ENCODE results near the gene DCXR.

The DCXR gene

DNA sequence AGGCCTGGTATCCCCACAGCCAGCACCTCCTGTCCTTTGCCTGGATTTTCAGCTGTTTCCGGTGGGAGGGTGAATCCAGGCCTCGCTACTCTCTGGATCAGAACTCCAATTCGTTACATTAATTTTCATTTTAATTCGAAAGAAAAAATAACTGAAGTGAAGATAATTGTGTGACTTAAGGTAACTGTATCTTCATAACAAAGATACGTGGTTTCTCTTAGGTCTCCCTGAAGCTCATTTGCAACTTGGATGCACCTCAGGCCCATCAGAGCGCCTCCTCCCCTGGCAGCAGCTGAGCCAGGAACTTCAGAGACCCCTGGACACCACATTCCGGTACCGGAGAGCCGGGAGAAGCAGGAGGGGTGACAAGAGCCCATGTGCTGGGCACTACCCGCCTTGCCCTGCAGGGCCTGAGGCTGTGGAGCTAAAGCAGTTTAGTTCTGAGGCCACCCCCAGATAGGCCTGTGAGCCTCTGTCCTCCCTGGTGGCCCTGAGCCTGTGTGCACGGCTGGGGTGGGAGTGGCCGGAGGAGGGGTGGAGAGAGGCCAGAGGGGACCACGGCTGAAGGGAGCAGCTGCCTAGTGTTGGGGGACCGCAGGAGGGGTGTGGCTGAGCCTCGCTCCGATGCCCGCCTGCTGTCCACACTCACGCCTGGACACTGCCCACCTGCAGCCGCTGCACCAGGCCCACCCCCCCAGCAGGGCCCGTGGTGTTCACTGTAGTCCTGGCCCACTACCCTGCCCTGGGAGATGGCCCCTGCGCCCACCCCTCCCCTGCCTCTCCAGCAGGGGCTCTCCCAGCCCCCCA, 39.5 kb upstream of the DCXR start:
- Histone ChIP-seq H3K4me3 (no peak overlapping the region), H3K27me3 (no peaks in the 10 kb centered on the region), H3K27ac (no peak overlapping the region), H4K20me1 (peaks cover 0 to 57% (median 47%) of the 10 kb centered on the region in 11 experiments; a peak in 19 of 22 replicates), H3K4me2 (peak overlapping the region in 5 of 11 experiments; percentile 10 to 55 (median 34); a peak in 7 of 22 replicates), H3K36me3 (peaks cover 38 to 49% (median 43%) of the 10 kb centered on the region in 11 experiments), H3K4me1 (peaks cover 0 to 39% (median 14%) of the 10 kb centered on the region in 10 experiments; a peak in 11 of 20 replicates), H3K9me3 (replicated peaks in 1 of 11) (no peaks in the 10 kb centered on the region), H3K9ac (0 out of 22 replicates have a peak overlapping the region, but pooled peaks of 2 of the 11 experiments have one; percentile 8 to 26)
- TF ChIP-seq Cebpa-rat (IDR thresholded peaks at IDR 0.05) = no peak

DNA sequence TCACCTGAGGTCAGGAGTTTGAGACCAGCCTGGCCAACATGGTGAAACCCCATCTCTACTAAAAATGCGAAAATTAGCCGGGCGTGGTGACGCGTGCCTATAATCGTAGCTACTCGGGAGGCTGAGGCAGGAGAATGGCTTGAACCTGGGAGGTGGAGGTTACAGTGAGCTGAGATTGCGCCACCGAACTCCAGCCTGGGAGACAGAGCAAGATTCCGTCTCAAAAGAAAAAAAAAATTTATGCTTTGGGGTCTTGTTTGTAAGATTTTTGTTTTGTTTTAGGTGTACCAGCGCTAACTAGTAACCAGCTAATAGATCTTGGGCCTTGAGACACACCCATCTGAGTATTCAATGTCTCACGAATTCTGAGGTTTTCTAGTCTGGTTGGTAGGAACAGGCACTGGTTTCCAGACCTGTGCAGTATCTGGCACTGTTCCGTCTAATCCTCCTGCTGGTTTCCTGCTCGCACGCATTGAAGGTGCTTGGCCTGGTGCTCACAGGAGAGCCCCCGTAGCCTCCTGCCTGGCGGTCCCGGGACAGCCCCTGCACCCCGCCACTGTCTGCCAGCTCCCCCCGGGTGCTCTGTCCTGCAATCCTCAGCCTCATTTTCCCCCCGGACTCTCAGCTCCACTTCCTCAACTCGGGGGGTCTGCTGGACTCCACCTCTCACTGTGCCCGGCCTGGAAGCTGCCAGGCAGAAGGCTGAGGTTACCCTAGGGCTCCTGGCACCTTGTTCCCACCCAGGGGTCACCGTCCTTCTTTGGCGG, 38.7 kb upstream of the DCXR start:
- H3K4me2 ChIP-seq = peak overlapping the region in 5 of 11 experiments; percentile 13 to 55 (median 34); a peak in 9 of 22 replicates

DNA sequence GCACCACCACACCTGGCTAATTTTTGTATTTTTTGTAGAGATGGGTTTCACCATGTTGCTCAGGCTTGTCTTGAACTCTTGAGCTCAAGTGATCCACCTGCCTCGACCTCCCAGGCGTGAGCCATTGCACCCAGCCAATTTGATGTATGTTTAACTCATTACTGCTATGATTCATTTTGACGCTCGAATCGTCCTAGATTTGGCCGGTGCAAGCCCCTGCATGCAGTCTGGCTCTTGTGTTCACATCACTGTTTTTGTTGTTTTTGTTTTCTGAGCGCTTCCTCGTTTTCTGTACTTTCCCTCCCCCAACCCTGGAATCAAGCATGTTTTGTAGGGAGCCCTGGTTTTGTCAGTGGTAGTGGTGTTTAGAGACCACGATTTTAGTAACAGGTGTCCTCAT, 35.9 kb upstream of the DCXR start:
- Histone ChIP-seq H4K20me1 (peaks cover 0 to 24% (median 18%) of the 10 kb centered on the region in 11 experiments; a peak in 12 of 22 replicates), H3K9me3 (replicated peaks in 1 of 11) (no peaks in the 10 kb centered on the region), H3K4me2 (no peak overlapping the region), H3K9ac (no peak overlapping the region), H3K27ac (no peak overlapping the region), H3K4me1 (peaks cover 0 to 39% (median 14%) of the 10 kb centered on the region in 10 experiments; a peak in 11 of 20 replicates), H3K36me3 (peaks cover 7 to 18% (median 12%) of the 10 kb centered on the region in 11 experiments; a peak in 21 of 22 replicates), H3K4me3 (no peak overlapping the region), H3K27me3 (no peaks in the 10 kb centered on the region)
- no peak for TF ChIP-seq Cebpa-rat (IDR thresholded peaks at IDR 0.05)

More for the DNA sequence above, 38.7 kb upstream of the DCXR start:
- Histone ChIP-seq H3K27ac (no peak overlapping the region), H3K36me3 (peaks cover 32 to 43% (median 37%) of the 10 kb centered on the region in 11 experiments), H4K20me1 (peaks cover 0 to 50% (median 42%) of the 10 kb centered on the region in 11 experiments; a peak in 18 of 22 replicates), H3K27me3 (no peaks in the 10 kb centered on the region), H3K9ac (0 out of 22 replicates have a peak overlapping the region, but pooled peaks of 2 of the 11 experiments have one; percentile 8 to 26), H3K9me3 (replicated peaks in 1 of 11) (no peaks in the 10 kb centered on the region), H3K4me3 (no peak overlapping the region), H3K4me1 (peaks cover 0 to 39% (median 14%) of the 10 kb centered on the region in 10 experiments; a peak in 11 of 20 replicates)
- no peak for TF ChIP-seq Cebpa-rat (IDR thresholded peaks at IDR 0.05)

GRCh38 chr17:82072827-82073226, 35.3 kb upstream of the DCXR start:
- Histone ChIP-seq H4K20me1 (peaks cover 0 to 18% (median 11%) of the 10 kb centered on the region in 11 experiments; a peak in 12 of 22 replicates), H3K4me2 (no peak overlapping the region), H3K27me3 (no peaks in the 10 kb centered on the region), H3K9ac (no peak overlapping the region), H3K9me3 (replicated peaks in 1 of 11) (no peaks in the 10 kb centered on the region), H3K4me1 (peaks cover 0 to 39% (median 14%) of the 10 kb centered on the region in 10 experiments; a peak in 11 of 20 replicates), H3K4me3 (no peak overlapping the region), H3K27ac (no peak overlapping the region), H3K36me3 (peaks cover under 1 to 12% (median 6%) of the 10 kb centered on the region in 11 experiments; a peak in 19 of 22 replicates)
- no peak for TF ChIP-seq Cebpa-rat (IDR thresholded peaks at IDR 0.05)

DNA sequence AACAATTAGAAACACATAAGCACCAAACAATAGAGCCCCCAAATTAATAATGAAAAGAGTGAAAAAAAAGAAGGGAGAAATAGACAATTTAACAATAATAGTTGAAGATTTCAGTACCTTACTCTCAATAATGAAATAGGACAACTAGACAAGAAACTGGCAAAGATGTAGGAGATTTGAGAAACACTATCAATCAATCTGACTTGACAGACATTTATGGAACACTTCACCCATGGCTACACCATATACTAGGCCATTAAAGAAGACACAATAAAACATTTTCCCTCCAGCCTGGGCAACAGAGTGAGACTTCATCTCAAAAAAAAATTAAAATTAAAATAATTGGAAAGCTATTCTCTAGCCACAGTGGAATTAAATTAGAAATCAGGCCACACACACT, 33.1 kb upstream of the DCXR start:
- H3K4me2 ChIP-seq = no peak overlapping the region
- H3K27me3 ChIP-seq = no peaks in the 10 kb centered on the region
- TF ChIP-seq Cebpa-rat (IDR thresholded peaks at IDR 0.05) = no peak
- H3K4me1 ChIP-seq = peaks cover 8 to 36% (median 12%) of the 10 kb centered on the region in 10 experiments; a peak in 19 of 20 replicates
- no peak overlapping the region for H3K4me3 ChIP-seq
- H4K20me1 ChIP-seq = no peaks in the 10 kb centered on the region
- no peaks in the 10 kb centered on the region for H3K36me3 ChIP-seq
- H3K27ac ChIP-seq = no peak overlapping the region
- no peak overlapping the region for H3K9ac ChIP-seq
- H3K9me3 ChIP-seq (replicated peaks in 1 of 11) = no peaks in the 10 kb centered on the region

GRCh38 chr17:82065638-82066303, 28.3 kb upstream of the DCXR start, which contains the start of gene DUS1L:
DUS1L (minus strand) TSS chr17:82065804; CDS start chr17:82065059, 745 bp downstream.
- H3K36me3 ChIP-seq = peaks cover 31 to 39% (median 34%) of the 10 kb centered on the region in 11 experiments
- peak within 1 kb of the TSS; percentile 84 to 99 (median 98) for H3K4me3 ChIP-seq
- H3K4me2 ChIP-seq = peak within 1 kb of the TSS; percentile 92 to 100 (median 98)
- no peaks in the 10 kb centered on the region for H3K27me3 ChIP-seq
- TF ChIP-seq Cebpa-rat (IDR thresholded peaks at IDR 0.05) = no peak
- peak within 1 kb of the TSS; percentile 94 to 99 (median 97) for H3K9ac ChIP-seq
- peaks cover 0 to 43% (median 37%) of the 10 kb centered on the region in 11 experiments; a peak in 17 of 22 replicates for H4K20me1 ChIP-seq
- no peaks in the 10 kb centered on the region for H3K9me3 ChIP-seq (replicated peaks in 1 of 11)
- peaks cover 27 to 38% (median 31%) of the 10 kb centered on the region in 10 experiments for H3K4me1 ChIP-seq
- peak within 1 kb of the TSS; percentile 90 to 96 (median 94) for H3K27ac ChIP-seq

DNA sequence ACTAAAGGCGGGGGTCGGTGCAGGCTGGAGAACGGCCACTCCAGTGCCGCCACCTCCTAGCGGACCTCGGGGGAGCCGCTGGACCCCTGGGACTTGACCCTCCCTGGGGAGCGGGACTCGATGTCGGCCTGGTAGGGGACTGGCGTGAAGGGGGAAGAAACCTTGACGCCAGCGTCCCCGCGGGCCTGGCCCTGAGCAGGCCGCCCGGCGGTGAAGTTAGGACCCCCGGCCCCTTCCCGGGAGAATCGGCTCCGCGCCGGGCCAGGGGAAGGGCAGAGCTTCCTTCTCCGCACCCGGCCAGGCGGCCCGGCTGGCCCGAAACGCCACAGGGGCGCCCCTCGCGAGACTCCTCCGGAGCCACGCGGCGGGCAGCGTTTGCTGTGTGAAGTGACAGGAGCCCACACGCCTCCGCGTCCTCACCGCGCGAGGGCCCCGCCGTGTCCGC, 27.7 kb upstream of the DCXR start:
- TF ChIP-seq Cebpa-rat (IDR thresholded peaks at IDR 0.05) = no peak
- H3K27me3 ChIP-seq = no peaks in the 10 kb centered on the region
- H3K9me3 ChIP-seq (replicated peaks in 1 of 11) = no peaks in the 10 kb centered on the region
- peak overlapping the region; percentile 90 to 96 (median 94) for H3K27ac ChIP-seq
- peak overlapping the region; percentile 94 to 99 (median 97) for H3K9ac ChIP-seq
- H4K20me1 ChIP-seq = peaks cover 0 to 49% (median 43%) of the 10 kb centered on the region in 11 experiments; a peak in 18 of 22 replicates
- H3K4me3 ChIP-seq = peak overlapping the region; percentile 84 to 99 (median 98)
- peaks cover 37 to 44% (median 40%) of the 10 kb centered on the region in 11 experiments for H3K36me3 ChIP-seq
- peaks cover 27 to 42% (median 36%) of the 10 kb centered on the region in 10 experiments for H3K4me1 ChIP-seq
- peak overlapping the region; percentile 92 to 100 (median 98) for H3K4me2 ChIP-seq
